HL-60 (cell line): Measurements from ENCODE around the gene PRR15L.

Source experiments
- DNase-seq, 2 experiments: peaks; one replicate each; pipeline ENCODE4 v3.0.0-alpha.2; 2010 to 2020; ENCODE audit warnings: low read depth in 1 of 2, low spot score in 1 of 2
- H3K27ac ChIP-seq: fragments of 250-450 bp; sonication (Bioruptor Pico); replicated peaks from 2 replicates; pipeline ENCODE4 v1.5.1; 2020; ENCODE audit warnings: mild to moderate bottlenecking, moderate library complexity
- H3K27me3 ChIP-seq: fragments of 250-450 bp; sonication (Bioruptor Pico); 2 replicates; pipeline ENCODE4 v1.5.1; 2021; ENCODE audit warnings: mild to moderate bottlenecking, moderate library complexity; ENCODE audit not compliant: insufficient read depth, poor library complexity, severe bottlenecking
- H3K4me3 ChIP-seq: replicated peaks from 2 replicates; pipeline ENCODE4 v1.5.1; 2011; ENCODE audit warnings: mild to moderate bottlenecking, control low read depth, low read length; ENCODE audit not compliant: insufficient read depth
- CTCF ChIP-seq: IDR thresholded peaks from one replicate; pipeline ENCODE4 v1.5.1; 2011; ENCODE audit warnings: low read length, control low read depth, inconsistent platforms; ENCODE audit not compliant: insufficient read depth
- GABPA ChIP-seq: IDR thresholded peaks from 2 replicates; pipeline ENCODE4 v1.6.1; 2012; ENCODE audit warnings: low read depth
- POLR2AphosphoS5 ChIP-seq: IDR thresholded peaks from 2 replicates; pipeline ENCODE4 v1.6.1; 2012; ENCODE audit warnings: low read depth
- REST ChIP-seq: IDR thresholded peaks from 2 replicates; pipeline ENCODE4 v1.6.1; 2012; ENCODE audit warnings: low read depth; ENCODE audit not compliant: insufficient replicate concordance
- SPI1 ChIP-seq: IDR thresholded peaks from 2 replicates; pipeline ENCODE4 v1.6.1; 2012; ENCODE audit warnings: low read depth, mild to moderate bottlenecking, borderline replicate concordance

The PRR15L gene

GRCh38 chr17:47983492-47984223, 26.0 kb upstream of the PRR15L start:
- DNase-seq, result no peak
- H3K27ac ChIP-seq, result no peak overlapping the region
- TF ChIP-seq CTCF, result no peak
- no peak for TF ChIP-seq GABPA
- no peak for TF ChIP-seq POLR2AphosphoS5
- TF ChIP-seq REST, result no peak
- TF ChIP-seq SPI1, result no peak
- no peaks in the 10 kb centered on the region for H3K27me3 ChIP-seq
- no peak overlapping the region for H3K4me3 ChIP-seq

- Histone ChIP-seq H3K27me3 (no peaks in the 10 kb centered on the region), H3K27ac (no peak overlapping the region)
- TF ChIP-seq GABPA (no peak), SPI1 (peak; percentile 36; the same call in 1 of the 2 replicates)
Measured at GRCh38 chr17:47982645-47983390, 25.1 kb upstream of the PRR15L start.

GRCh38 chr17:47982091-47982617, 24.5 kb upstream of the PRR15L start:
- H3K4me3 ChIP-seq, result no peak overlapping the region
- no peak for TF ChIP-seq GABPA
- TF ChIP-seq REST, result no peak
- TF ChIP-seq SPI1, result no peak
- TF ChIP-seq POLR2AphosphoS5, result no peak
- no peak for TF ChIP-seq CTCF
- H3K27me3 ChIP-seq, result no peaks in the 10 kb centered on the region
- DNase-seq, result no peak
- H3K27ac ChIP-seq, result peak overlapping the region; percentile 33; the same call in 1 of the 2 replicates

More at GRCh38 chr17:47982645-47983390, 25.1 kb upstream of the PRR15L start:
- no peak overlapping the region for H3K4me3 ChIP-seq
- peak in 1 of 2 experiments; percentile 11 for DNase-seq

GRCh38 chr17:47981462-47981861, 23.8 kb upstream of the PRR15L start:
- DNase-seq, result peak in 1 of 2 experiments; percentile 86
- no peak overlapping the region for H3K4me3 ChIP-seq
- peak overlapping the region; percentile 33; the same call in 1 of the 2 replicates for H3K27ac ChIP-seq
- TF ChIP-seq POLR2AphosphoS5 (peak; percentile 70; the same call in 1 of the 2 replicates), CTCF (no peak)
- no peaks in the 10 kb centered on the region for H3K27me3 ChIP-seq
